Mucosa of descending colon (tissue), 3 donors: Measurements from ENCODE around the gene BCL2L2. TPM values are rescaled to one million over a fixed set of nuclear protein-coding genes. Genes with fewer than 3 reads are reported as not detected.

Experiments
- ATAC-seq: fragments of 200-7000 bp; cut with Tn5 transposase; one replicate; pipeline ENCODE4 v1.9.1; 2020; ENCODE audit warnings: mild to moderate bottlenecking, moderate library complexity
- DNase-seq, 3 donors: peaks; one replicate each; pipeline ENCODE4 v3.0.0-alpha.2; 2020
- H3K36me3 ChIP-seq: fragments of 200-600 bp; one replicate; pipeline ENCODE4 v1.8.0; 2021; ENCODE audit warnings: low read depth, mild to moderate bottlenecking
- H3K4me1 ChIP-seq: fragments of 200-600 bp; one replicate; pipeline ENCODE4 v1.8.0; 2021; ENCODE audit warnings: low read depth, mild to moderate bottlenecking
- H3K4me3 ChIP-seq: fragments of 200-600 bp; one replicate; pipeline ENCODE4 v1.8.0; 2021; ENCODE audit warnings: mild to moderate bottlenecking
- H3K9me3 ChIP-seq: fragments of 200-600 bp; one replicate; pipeline ENCODE4 v1.8.0; 2021; ENCODE audit warnings: mild to moderate bottlenecking
- intact Hi-C, 2 donors: fragments of 100-400 bp; cut with DNase I in 1 of 2; cut with micrococcal nuclease in 1 of 2; formaldehyde crosslinking; loops; one replicate each; pipeline versions ENCODE4 v1.11.0 to v1.11.1; 2022; cut with DNase I, micrococcal nuclease
- total RNA-seq, 3 donors: library from RNA; stranded (reverse); fragmentation: NEBNext Ultra II Directional in 2 of 3; extraction: Animal tissue kit (Norgen Biotek cat#: 25700) in 2 of 3; gene quantifications; one replicate each; pipeline versions ENCODE4 v1.2.1 to v1.2.4, GENCODE V29; 2021 to 2023
- TF ChIP-seq, protein P1 (sequence below): fragments of 200-600 bp; IDR thresholded peaks from one replicate; pipeline ENCODE4 v1.8.0; 2022; ENCODE audit warnings: antibody characterized with exemption, mild to moderate bottlenecking
- donor health status: DM: no; HTN: no; CAD: no; lungs with moderate emphysema.
- donor health status: DM: no; HTN: no; CAD: no.
- donor health status: DM: no; HTN: yes; CAD: no.

Gene BCL2L2
- total RNA-seq, 3 donors from 2014 or later: 40.6 to 116 (median 41.4) TPM

- ATAC-seq (peak; percentile 21), DNase-seq (no peak)
- intact Hi-C loops: no loop called here
- Histone ChIP-seq H3K9me3 (no peaks in the 10 kb centered on the region), H3K4me1 (peaks cover 32% of the 10 kb centered on the region), H3K36me3 (no peaks in the 10 kb centered on the region), H3K4me3 (peak overlapping the region; percentile 31)
- TF ChIP-seq, protein P1, sequence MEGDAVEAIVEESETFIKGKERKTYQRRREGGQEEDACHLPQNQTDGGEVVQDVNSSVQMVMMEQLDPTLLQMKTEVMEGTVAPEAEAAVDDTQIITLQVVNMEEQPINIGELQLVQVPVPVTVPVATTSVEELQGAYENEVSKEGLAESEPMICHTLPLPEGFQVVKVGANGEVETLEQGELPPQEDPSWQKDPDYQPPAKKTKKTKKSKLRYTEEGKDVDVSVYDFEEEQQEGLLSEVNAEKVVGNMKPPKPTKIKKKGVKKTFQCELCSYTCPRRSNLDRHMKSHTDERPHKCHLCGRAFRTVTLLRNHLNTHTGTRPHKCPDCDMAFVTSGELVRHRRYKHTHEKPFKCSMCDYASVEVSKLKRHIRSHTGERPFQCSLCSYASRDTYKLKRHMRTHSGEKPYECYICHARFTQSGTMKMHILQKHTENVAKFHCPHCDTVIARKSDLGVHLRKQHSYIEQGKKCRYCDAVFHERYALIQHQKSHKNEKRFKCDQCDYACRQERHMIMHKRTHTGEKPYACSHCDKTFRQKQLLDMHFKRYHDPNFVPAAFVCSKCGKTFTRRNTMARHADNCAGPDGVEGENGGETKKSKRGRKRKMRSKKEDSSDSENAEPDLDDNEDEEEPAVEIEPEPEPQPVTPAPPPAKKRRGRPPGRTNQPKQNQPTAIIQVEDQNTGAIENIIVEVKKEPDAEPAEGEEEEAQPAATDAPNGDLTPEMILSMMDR: no peak
Observed at GRCh38 chr14:23301969-23302289, 4.7 kb upstream of the BCL2L2 start.

DNA sequence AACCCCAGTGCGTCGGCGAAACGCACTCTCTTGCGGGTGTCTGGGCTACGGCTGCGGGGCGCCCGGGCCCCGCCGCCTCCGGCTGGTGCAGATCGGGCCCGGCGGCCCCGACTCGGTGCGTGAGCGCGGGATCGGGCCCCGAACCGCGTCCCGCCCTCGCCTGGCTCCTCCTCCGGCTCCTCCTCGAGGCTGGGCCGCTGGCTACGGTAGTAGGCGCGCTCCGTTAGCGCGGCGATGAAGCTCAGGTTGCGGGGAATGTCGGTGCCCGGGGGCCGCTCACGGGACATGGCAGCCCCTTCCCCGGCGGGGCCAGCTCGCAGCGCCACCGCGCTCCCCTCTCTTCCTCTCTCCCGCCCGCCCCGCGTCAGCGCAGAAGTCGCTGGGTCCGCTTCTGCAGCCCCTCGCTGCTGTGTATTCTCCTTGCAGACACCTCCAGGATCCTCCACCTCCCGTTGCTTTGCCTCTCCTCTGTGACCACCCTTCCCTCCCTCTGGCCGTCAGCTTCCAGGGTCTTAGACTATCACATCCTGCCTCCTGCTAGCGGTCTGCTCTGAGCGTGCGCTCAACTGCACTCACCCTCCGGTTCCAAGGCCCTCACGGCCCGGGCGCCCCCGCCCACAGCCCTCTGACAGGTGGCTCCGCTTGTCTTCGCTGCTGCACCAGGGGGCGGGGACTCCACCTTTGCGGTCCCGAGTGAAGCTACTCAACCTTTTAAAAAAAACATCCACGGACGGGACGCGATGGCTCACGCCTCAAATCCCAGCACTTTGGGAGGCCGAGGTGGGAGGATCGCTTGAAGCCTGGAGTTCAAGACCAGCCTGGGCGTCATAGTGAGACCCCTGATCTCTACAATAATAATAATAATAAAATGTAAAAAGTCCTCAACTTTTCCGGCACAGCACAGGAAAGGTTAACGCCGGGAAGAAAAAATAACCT lies 4.1 kb upstream of the BCL2L2 start, which contains the start of gene PPP1R3E:
TSS of gene PPP1R3E (minus strand) at position 570 of the 936 bp plus-strand sequence. CDS start at position 287, 283 bp downstream.
- Histone ChIP-seq H3K4me3 (peak within 1 kb of the TSS; percentile 31), H3K9me3 (no peaks in the 10 kb centered on the region), H3K36me3 (no peaks in the 10 kb centered on the region), H3K4me1 (peaks cover 35% of the 10 kb centered on the region)
- TF ChIP-seq, protein P1: no peak
- peak; percentile 81 to 95 (median 85) for DNase-seq
- intact Hi-C loops: no loop called here
- peak; percentile 52 for ATAC-seq

DNA sequence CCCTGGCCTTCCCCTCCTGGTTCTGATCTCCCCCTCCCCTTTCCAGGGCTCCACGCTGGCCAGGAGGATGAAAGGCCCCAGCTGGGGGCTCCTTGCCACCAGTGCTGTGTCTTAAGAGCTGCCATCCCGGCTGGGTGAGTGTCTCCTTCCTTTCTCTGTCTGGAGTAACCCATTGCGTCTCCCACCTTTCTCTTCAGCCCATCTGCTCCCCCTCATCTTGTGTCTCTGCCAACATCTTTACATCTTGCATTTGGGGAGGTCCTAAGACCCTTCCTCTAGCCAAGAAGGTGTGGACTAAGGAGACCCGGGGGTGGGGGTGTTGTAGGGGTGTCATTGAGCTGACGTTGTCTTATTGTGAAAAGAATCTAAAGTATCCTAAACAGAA lies 505 bp downstream of the BCL2L2 start:
- peak overlapping the region; percentile 47 for H3K4me3 ChIP-seq
- H3K4me1 ChIP-seq: peaks cover 38% of the 10 kb centered on the region
- DNase-seq (no peak), ATAC-seq (peak; percentile 0)
- no peaks in the 10 kb centered on the region for H3K36me3 ChIP-seq
- H3K9me3 ChIP-seq: no peaks in the 10 kb centered on the region
- TF ChIP-seq, protein P1: no peak
- intact Hi-C loops: no loop called here

DNA sequence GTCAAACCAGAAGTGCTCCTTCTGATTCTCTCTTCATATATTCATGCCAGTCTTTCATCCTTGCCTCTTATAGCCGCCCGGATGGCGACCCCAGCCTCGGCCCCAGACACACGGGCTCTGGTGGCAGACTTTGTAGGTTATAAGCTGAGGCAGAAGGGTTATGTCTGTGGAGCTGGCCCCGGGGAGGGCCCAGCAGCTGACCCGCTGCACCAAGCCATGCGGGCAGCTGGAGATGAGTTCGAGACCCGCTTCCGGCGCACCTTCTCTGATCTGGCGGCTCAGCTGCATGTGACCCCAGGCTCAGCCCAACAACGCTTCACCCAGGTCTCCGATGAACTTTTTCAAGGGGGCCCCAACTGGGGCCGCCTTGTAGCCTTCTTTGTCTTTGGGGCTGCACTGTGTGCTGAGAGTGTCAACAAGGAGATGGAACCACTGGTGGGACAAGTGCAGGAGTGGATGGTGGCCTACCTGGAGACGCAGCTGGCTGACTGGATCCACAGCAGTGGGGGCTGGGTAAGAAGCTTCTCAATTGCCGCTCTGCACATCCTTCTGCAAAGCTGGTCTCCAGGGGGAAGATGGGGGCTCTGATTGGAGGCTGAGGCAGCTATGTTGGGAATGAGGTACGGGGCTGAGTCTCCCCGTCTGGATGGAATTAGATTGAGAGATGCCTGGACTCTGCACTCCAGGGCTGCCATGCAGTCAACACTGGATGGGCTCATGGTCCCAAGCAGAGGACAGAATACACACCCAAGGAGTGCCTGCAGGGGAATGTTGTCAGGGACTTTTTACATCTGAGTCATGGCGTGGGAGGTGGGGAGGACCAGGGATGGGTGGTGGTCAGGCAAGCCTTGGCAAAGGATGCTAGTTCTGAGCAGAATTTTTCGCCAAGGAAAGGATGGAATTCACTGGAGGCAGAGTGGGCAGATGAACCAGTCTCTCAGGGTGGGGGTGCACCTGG lies 1.3 kb downstream of the BCL2L2 start:
- Histone ChIP-seq H3K36me3 (no peaks in the 10 kb centered on the region), H3K4me1 (peaks cover 35% of the 10 kb centered on the region), H3K4me3 (no peak overlapping the region), H3K9me3 (no peaks in the 10 kb centered on the region)
- intact Hi-C loops: no loop called here
- no peak for ATAC-seq
- no peak for DNase-seq
- TF ChIP-seq, protein P1: no peak

GRCh38 chr14:23308721-23309445 lies 2.2 kb downstream of the BCL2L2 start:
- H3K4me3 ChIP-seq: no peak overlapping the region
- TF ChIP-seq, protein P1: no peak
- peaks cover 32% of the 10 kb centered on the region for H3K4me1 ChIP-seq
- DNase-seq (no peak), ATAC-seq (no peak)
- H3K36me3 ChIP-seq: no peaks in the 10 kb centered on the region
- intact Hi-C loops: no loop called here
- H3K9me3 ChIP-seq: no peaks in the 10 kb centered on the region
